ENCODE results near the gene CSMD2.

Gene CSMD2

GRCh38 chr1:33824321-33824720, 340.7 kb downstream of the CSMD2 start:
- TF ChIP-seq CTCF (conservative IDR thresholded peaks at IDR 0.05; ENCODE audit: low read length): no peak
- no peak overlapping the region for H3K4me3 ChIP-seq (ENCODE audit: low read length)
- DNase-seq (ENCODE audit: low read depth): no peak

GRCh38 chr1:33823830-33824229, 341.2 kb downstream of the CSMD2 start:
- no peak for DNase-seq (ENCODE audit: low read depth)
- no peak for TF ChIP-seq CTCF (conservative IDR thresholded peaks at IDR 0.05; ENCODE audit: low read length)

GRCh38 chr1:33823401-33823800, 341.6 kb downstream of the CSMD2 start:
- H3K4me3 ChIP-seq (ENCODE audit: low read length): no peak overlapping the region
- no peak for DNase-seq (ENCODE audit: low read depth)
- TF ChIP-seq CTCF (conservative IDR thresholded peaks at IDR 0.05; ENCODE audit: low read length): no peak

More at GRCh38 chr1:33823830-33824229, 341.2 kb downstream of the CSMD2 start:
- no peak overlapping the region for H3K4me3 ChIP-seq (ENCODE audit: low read length)

GRCh38 chr1:33822396-33822795, 342.6 kb downstream of the CSMD2 start:
- H3K4me3 ChIP-seq (ENCODE audit: low read length): no peak overlapping the region

GRCh38 chr1:33821291-33821690, 343.7 kb downstream of the CSMD2 start:
- no peak for DNase-seq (ENCODE audit: low read depth)

More at GRCh38 chr1:33822396-33822795, 342.6 kb downstream of the CSMD2 start:
- TF ChIP-seq CTCF (conservative IDR thresholded peaks at IDR 0.05; ENCODE audit: low read length): no peak
- no peak for DNase-seq (ENCODE audit: low read depth)

GRCh38 chr1:33820804-33821203, 344.2 kb downstream of the CSMD2 start:
- TF ChIP-seq CTCF (conservative IDR thresholded peaks at IDR 0.05; ENCODE audit: low read length): no peak
- no peak for DNase-seq (ENCODE audit: low read depth)
- H3K4me3 ChIP-seq (ENCODE audit: low read length): no peak overlapping the region

More at GRCh38 chr1:33821291-33821690, 343.7 kb downstream of the CSMD2 start:
- no peak for TF ChIP-seq CTCF (conservative IDR thresholded peaks at IDR 0.05; ENCODE audit: low read length)
- H3K4me3 ChIP-seq (ENCODE audit: low read length): no peak overlapping the region

GRCh38 chr1:33819913-33820311, 345.1 kb downstream of the CSMD2 start:
- no peak overlapping the region for H3K4me3 ChIP-seq (ENCODE audit: low read length)
- DNase-seq (ENCODE audit: low read depth): no peak
- TF ChIP-seq CTCF (conservative IDR thresholded peaks at IDR 0.05; ENCODE audit: low read length): no peak

Data from AG10803 (cell line).